Sigmoid colon (tissue), 7 donors: Measurements from ENCODE around the gene MMP21. TPM values are rescaled to one million over a fixed set of nuclear protein-coding genes. Genes with fewer than 3 reads are reported as not detected.

ENCODE experiments used
- DNase-seq: peaks from one replicate; pipeline ENCODE4 v3.0.0-alpha.2; 2019
- H3K27ac ChIP-seq, 4 donors: fragments of 200-600 bp; sonication (generic); one replicate each; pipeline ENCODE4 v1.5.1; 2016 to 2019; ENCODE audit warnings: mild to moderate bottlenecking in 1 of 4
- H3K27me3 ChIP-seq, 3 donors: fragments of 200-600 bp; sonication (generic); one replicate each; pipeline ENCODE4 v1.5.1; 2019; ENCODE audit warnings: mild to moderate bottlenecking in 1 of 3
- H3K36me3 ChIP-seq, 4 donors: fragments of 200-600 bp; sonication (generic); one replicate each; pipeline ENCODE4 v1.5.1; 2016 to 2019
- H3K4me1 ChIP-seq, 4 donors: fragments of 200-600 bp; sonication (generic); one replicate each; pipeline ENCODE4 v1.5.1; 2017 to 2019
- H3K4me3 ChIP-seq, 4 donors: fragments of 200-600 bp; sonication (generic); one replicate each; pipeline ENCODE4 v1.5.1; 2017 to 2019; ENCODE audit warnings: mild to moderate bottlenecking in 2 of 4, moderate library complexity in 1 of 4
- H3K9me3 ChIP-seq, 4 donors: fragments of 200-600 bp in 3 of 4; sonication (generic) in 3 of 4; one replicate each; pipeline versions ENCODE4 v1.5.1 to v1.6.1; 2013 to 2019
- CTCF ChIP-seq, 4 experiments: fragments of 450-650 bp in 3 of 4; fragments of 200-600 bp in 1 of 4; IDR thresholded peaks; one replicate each; pipeline ENCODE4 v1.5.1; 2016 to 2019; ENCODE audit warnings: antibody characterized with exemption in 4 of 4, mild to moderate bottlenecking in 3 of 4, moderate library complexity in 2 of 4
- EP300 ChIP-seq, 4 donors: sonication (generic); formaldehyde crosslinking; IDR thresholded peaks; one replicate each; pipeline ENCODE4 v1.6.1; 2017; ENCODE audit warnings: antibody characterized with exemption in 4 of 4
- POLR2A ChIP-seq, 2 donors: fragments of 450-650 bp; IDR thresholded peaks; one replicate each; pipeline ENCODE4 v1.6.1; 2016; ENCODE audit warnings: antibody characterized with exemption in 2 of 2, mild to moderate bottlenecking in 2 of 2, moderate library complexity in 2 of 2
- POLR2AphosphoS5 ChIP-seq, 4 donors: sonication (generic); formaldehyde crosslinking; IDR thresholded peaks; one replicate each; pipeline ENCODE4 v1.6.1; 2017; ENCODE audit warnings: antibody characterized with exemption in 4 of 4
- WGBS, 2 donors: extraction: QIAGEN DNeasy Blood & Tissue Kit; methylation state at CpG; one replicate each; pipeline ENCODE4 v1.1.7; 2013; 5-methylcytosine and 5-hydroxymethylcytosine counted together
- intact Hi-C: fragments of 100-400 bp; cut with DNase I; formaldehyde crosslinking; loops from one replicate; pipeline ENCODE4 v1.15.1; 2023
- polyA plus RNA-seq, 3 donors: library from polyadenylated mRNA; stranded (reverse); fragments of 200-250 nt; gene quantifications; one replicate each; pipeline ENCODE4 v1.2.3, GENCODE V29; 2013
- small RNA-seq, 3 donors: library from RNA; depleted of rRNA; stranded (forward); fragments of <200 nt; gene quantifications; one replicate each; pipeline ENCODE3, GENCODE V24; 2016
- total RNA-seq, 4 donors: library from RNA; depleted of rRNA; stranded (reverse); fragments of >200 nt; gene quantifications; one replicate each; pipeline ENCODE4 v1.1.0, GENCODE V29; 2016
- donor health status: healthy with polysubstance abuse.
- donor health status: Bipolar disorder and iron deficiency.
- donor health status: healthy.

The MMP21 gene
- total and polyA plus RNA-seq, 7 donors = 0.07 to 0.33 TPM; not detected in 5

GRCh38 chr10:125722811-125723210, 52.8 kb downstream of the MMP21 start:
- WGBS, 2 donors = 96 to 97% methylated on average over 1 of the region's 1 CpG
- intact Hi-C loops = loop anchor here (5.0 kb wide), 1 partner anchor 99 kb away; the partner anchor contains the start of genes BCCIP and UROS
- TF ChIP-seq CTCF (IDR thresholded peaks at IDR 0.05) = no peak
- no peak for TF ChIP-seq EP300 (IDR thresholded peaks at IDR 0.05)
- TF ChIP-seq POLR2A (IDR thresholded peaks at IDR 0.05) = no peak
- no peak for TF ChIP-seq POLR2AphosphoS5 (IDR thresholded peaks at IDR 0.05)
- H3K27ac ChIP-seq = no peak overlapping the region
- DNase-seq = no peak
- peaks cover 17 to 65% (median 39%) of the 10 kb centered on the region in 4 donors for H3K36me3 ChIP-seq
- H3K9me3 ChIP-seq = no peaks in the 10 kb centered on the region
- H3K4me3 ChIP-seq = no peak overlapping the region
- H3K27me3 ChIP-seq = no peaks in the 10 kb centered on the region
- H3K4me1 ChIP-seq = peaks cover 0 to 21% (median 17%) of the 10 kb centered on the region in 4 donors

- Histone ChIP-seq H3K4me1 (peaks cover 0 to 21% (median 17%) of the 10 kb centered on the region in 4 donors), H3K9me3 (no peaks in the 10 kb centered on the region), H3K27me3 (no peaks in the 10 kb centered on the region), H3K27ac (no peak overlapping the region), H3K36me3 (peaks cover 0 to 47% (median 27%) of the 10 kb centered on the region in 4 donors), H3K4me3 (no peak overlapping the region)
- no peak for TF ChIP-seq CTCF (IDR thresholded peaks at IDR 0.05)
- no peak for TF ChIP-seq POLR2AphosphoS5 (IDR thresholded peaks at IDR 0.05)
- no peak for TF ChIP-seq EP300 (IDR thresholded peaks at IDR 0.05)
- TF ChIP-seq POLR2A (IDR thresholded peaks at IDR 0.05) = no peak
- intact Hi-C loops = loop anchor here (5.0 kb wide), 1 partner anchor 101 kb away; the partner anchor contains the start of genes BCCIP and UROS
- WGBS, 2 donors = 85 to 88% methylated on average over 6 of the region's 6 CpGs
- DNase-seq = no peak
Observed at GRCh38 chr10:125721035-125721434, 54.6 kb downstream of the MMP21 start.

- DNase-seq = no peak
- TF ChIP-seq POLR2A (IDR thresholded peaks at IDR 0.05) (no peak), CTCF (IDR thresholded peaks at IDR 0.05) (no peak), EP300 (IDR thresholded peaks at IDR 0.05) (no peak), POLR2AphosphoS5 (IDR thresholded peaks at IDR 0.05) (no peak)
- Histone ChIP-seq H3K27ac (peak overlapping the region; percentile 86 to 94 (median 89)), H3K27me3 (no peaks in the 10 kb centered on the region), H3K4me3 (peak overlapping the region; percentile 68 to 97 (median 84)), H3K36me3 (peaks cover 0 to 37% (median 20%) of the 10 kb centered on the region in 4 donors), H3K4me1 (peaks cover 0 to 21% (median 17%) of the 10 kb centered on the region in 4 donors), H3K9me3 (no peaks in the 10 kb centered on the region)
- intact Hi-C loops = loop anchor here (5.0 kb wide), 1 partner anchor 102 kb away; the partner anchor contains the start of genes BCCIP and UROS
- 0 to 1% methylated on average over 15 of the region's 15 CpGs for WGBS, 2 donors
Observed at GRCh38 chr10:125720002-125720382, 55.6 kb downstream of the MMP21 start.

- peaks cover 0 to 30% (median 15%) of the 10 kb centered on the region in 4 donors for H3K36me3 ChIP-seq
- WGBS, 2 donors = 0% methylated on average over 72 of the region's 72 CpGs
- peaks cover 0 to 21% (median 17%) of the 10 kb centered on the region in 4 donors for H3K4me1 ChIP-seq
- H3K27me3 ChIP-seq = no peaks in the 10 kb centered on the region
- H3K27ac ChIP-seq = peak within 1 kb of the TSS; percentile 86 to 94 (median 89)
- TF ChIP-seq EP300 (IDR thresholded peaks at IDR 0.05) (no peak), POLR2A (IDR thresholded peaks at IDR 0.05) (peak; percentile 56 to 81), POLR2AphosphoS5 (IDR thresholded peaks at IDR 0.05) (peak; percentile 75 to 92 (median 90)), CTCF (IDR thresholded peaks at IDR 0.05) (no peak)
- no peaks in the 10 kb centered on the region for H3K9me3 ChIP-seq
- peak within 1 kb of the TSS; percentile 68 to 97 (median 84) for H3K4me3 ChIP-seq
- intact Hi-C loops = loop anchor here (2.0 to 10.0 kb wide), 4 partner anchors 103 to 917 kb away; partner anchors contain the start of genes ABRAXAS2, BCCIP, CTBP2 and UROS
- peak; percentile 99 for DNase-seq
Observed at GRCh38 chr10:125719173-125720001, 56.2 kb downstream of the MMP21 start, which contains the start of gene EDRF1. EDRF1 (plus strand) TSS chr10:125719709; CDS start chr10:125719808, 99 bp downstream.

Small RNAs within 50 kb of the gene (small RNA-seq; reads per million reads assigned to genes)
- 0 reads per million in 3 donors for gene MIR4484

Other genes starting within 250 kb of the MMP21 start
- not detected for gene TEX36, start 92.7 kb downstream of the MMP21 start, total RNA-seq
- gene TEX36, start 92.7 kb downstream of the MMP21 start, polyA plus RNA-seq = not detected
- gene EDRF1, start 56.1 kb downstream of the MMP21 start, total RNA-seq = 10 to 100 TPM; 16.1 to 20.8 (median 18.4) TPM
- gene EDRF1, start 56.1 kb downstream of the MMP21 start, polyA plus RNA-seq = 10 to 100 TPM in 1 of 3 donors, 1 to 10 TPM in 2; 3.7 to 13.2 (median 5.4) TPM
- 10 to 100 TPM; 26.3 to 46.7 (median 36.8) TPM for gene UROS, start 47.4 kb upstream of the MMP21 start, total RNA-seq
- 10 to 100 TPM; 26.1 to 35.4 (median 28.5) TPM for gene UROS, start 47.4 kb upstream of the MMP21 start, polyA plus RNA-seq
- 10 to 100 TPM; 37.7 to 54.9 (median 45.8) TPM for gene BCCIP, start 47.7 kb upstream of the MMP21 start, total RNA-seq
- 10 to 100 TPM; 46.8 to 61.4 (median 52.7) TPM for gene BCCIP, start 47.7 kb upstream of the MMP21 start, polyA plus RNA-seq
- 10 to 100 TPM; 16.0 to 22.4 (median 21.3) TPM for gene DHX32, start 105.5 kb upstream of the MMP21 start, total RNA-seq
- 10 to 100 TPM; 28.3 to 57.8 (median 55.9) TPM for gene DHX32, start 105.5 kb upstream of the MMP21 start, polyA plus RNA-seq
- 1 to 10 TPM in 2 of 4 donors, under 1 TPM in 1, not detected in 1; 0.71 to 3.5 (median 1.5) TPM for gene FANK1, start 120.7 kb upstream of the MMP21 start, total RNA-seq
- gene FANK1, start 120.7 kb upstream of the MMP21 start, polyA plus RNA-seq = 10 to 100 TPM in 1 of 3 donors, 1 to 10 TPM in 2; 3.4 to 12.6 (median 7.9) TPM